ENCODE results near the gene TRAF3IP1.
"Not testable (repeated sequence)": the region's sequence is repeated elsewhere in the genome, so short reads cannot be mapped to it uniquely, and the experiment has no call there.

The TRAF3IP1 gene

GRCh38 chr2:238382381-238382781 is 62.1 kb downstream of the TRAF3IP1 start:
- DNase-seq: no peak

- DNase-seq: no peak
Measured at GRCh38 chr2:238383135-238383534, 62.8 kb downstream of the TRAF3IP1 start.

- no peak for DNase-seq
Measured at GRCh38 chr2:238383743-238384380, 63.5 kb downstream of the TRAF3IP1 start.

GRCh38 chr2:238387332-238387731 is 67.0 kb downstream of the TRAF3IP1 start:
- no peak for DNase-seq

GRCh38 chr2:238388794-238389193 is 68.5 kb downstream of the TRAF3IP1 start:
- DNase-seq: no peak

GRCh38 chr2:238389988-238390589 is 69.8 kb downstream of the TRAF3IP1 start:
- no peak for DNase-seq

GRCh38 chr2:238391042-238391689 is 70.8 kb downstream of the TRAF3IP1 start:
- no peak for DNase-seq

GRCh38 chr2:238396663-238397062 is 76.3 kb downstream of the TRAF3IP1 start:
- no peak for DNase-seq

- no peak for DNase-seq
Measured at GRCh38 chr2:238397356-238397755, 77.0 kb downstream of the TRAF3IP1 start.

GRCh38 chr2:238398577-238398976 is 78.3 kb downstream of the TRAF3IP1 start:
- DNase-seq: no peak

GRCh38 chr2:238399094-238399493 is 78.8 kb downstream of the TRAF3IP1 start:
- no peak for DNase-seq

GRCh38 chr2:238401551-238401950 is 81.2 kb downstream of the TRAF3IP1 start:
- no peak for DNase-seq

- no peak for DNase-seq
Measured at GRCh38 chr2:238403632-238404405, 83.5 kb downstream of the TRAF3IP1 start.

GRCh38 chr2:238404406-238405216 is 84.3 kb downstream of the TRAF3IP1 start:
- no peak for DNase-seq

GRCh38 chr2:238405217-238405555 is 84.9 kb downstream of the TRAF3IP1 start:
- not testable (repeated sequence) for DNase-seq

GRCh38 chr2:238406221-238406997 is 86.1 kb downstream of the TRAF3IP1 start:
- no peak for DNase-seq

GRCh38 chr2:238406998-238407285 is 86.6 kb downstream of the TRAF3IP1 start:
- DNase-seq: no peak

GRCh38 chr2:238407566-238407965 is 87.2 kb downstream of the TRAF3IP1 start:
- no peak for DNase-seq

GRCh38 chr2:238408615-238409340 is 88.5 kb downstream of the TRAF3IP1 start:
- DNase-seq: no peak

- no peak for DNase-seq
Measured at GRCh38 chr2:238409341-238410199, 89.3 kb downstream of the TRAF3IP1 start.
